Measurements from ENCODE around the gene KLHL22. TPM values are rescaled to one million over a fixed set of nuclear protein-coding genes. Genes with fewer than 3 reads are reported as not detected.

Gene KLHL22
- total and polyA plus RNA-seq, 2 donors (not counting 3 experiments of a cell fraction or from before 2014, with no cell fraction given), result 24.2 to 33.6 TPM

DNA sequence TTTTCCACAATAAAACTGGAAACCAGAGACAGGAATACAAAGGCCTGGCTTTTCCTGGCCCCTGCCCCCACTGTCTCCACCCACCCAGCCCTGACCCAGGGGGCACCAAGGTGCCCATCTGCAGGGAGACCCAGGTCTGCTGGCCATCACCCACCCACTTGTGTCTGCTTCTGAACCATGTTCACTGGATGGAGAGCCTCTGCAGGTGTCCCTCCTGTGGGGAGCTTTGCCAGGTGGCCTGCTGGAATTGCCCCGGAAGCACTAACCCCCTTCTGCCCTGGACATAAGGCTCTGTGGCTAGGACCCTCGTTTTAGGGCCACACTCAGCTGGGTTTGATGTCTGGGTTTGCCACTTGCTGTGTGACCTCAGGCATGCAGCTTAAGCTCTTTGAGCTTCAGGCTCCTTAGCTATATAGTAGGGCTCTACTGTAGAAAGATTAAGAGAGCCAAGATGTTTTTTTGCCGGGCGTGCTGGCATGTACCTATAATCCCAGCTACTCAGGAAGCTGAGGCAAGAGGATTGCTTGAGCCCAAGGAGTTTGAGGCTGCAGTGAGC, 61.8 kb downstream of the KLHL22 start:
- Histone ChIP-seq H3K4me1 (ENCODE audit: control insufficient read depth, extremely low read depth, insufficient read depth, low read length) (peaks cover 14% of the 10 kb centered on the region), H3K27ac (ENCODE audit: insufficient read depth, low read depth, low read length) (no peak overlapping the region), H3K4me3 (replicated peaks in 1 of 3; ENCODE audit: insufficient read depth in 1 of 3, low read depth in 1 of 3, low read length in 3 of 3) (no peak overlapping the region), H3K9me3 (replicated peaks; ENCODE audit: control insufficient read depth, insufficient read depth, low read length) (no peaks in the 10 kb centered on the region), H3K4me2 (ENCODE audit: insufficient read depth, low read length) (no peak overlapping the region), H2AFZ (ENCODE audit: low read depth, low read length) (no peak overlapping the region), H3K79me2 (ENCODE audit: control insufficient read depth, insufficient read depth, low read length) (peaks cover 14% of the 10 kb centered on the region), H3K9ac (replicated peaks; ENCODE audit: extremely low read depth, insufficient read depth, low read length) (no peak overlapping the region), H4K20me1 (replicated peaks; ENCODE audit: control insufficient read depth, extremely low read depth, insufficient read depth, low read length) (peaks cover 2% of the 10 kb centered on the region), H3K36me3 (ENCODE audit: control insufficient read depth in 2 of 2, extremely low read depth in 1 of 2, insufficient read depth in 2 of 2, low read length in 2 of 2) (peaks cover 2 to 3% of the 10 kb centered on the region in 2 experiments), H3K9me1 (replicated peaks; ENCODE audit: control insufficient read depth, extremely low read depth, insufficient read depth, low read length) (no peaks in the 10 kb centered on the region), H3K27me3 (ENCODE audit: control insufficient read depth in 2 of 2, insufficient read depth in 2 of 2, low read length in 2 of 2) (no peaks in the 10 kb centered on the region)
- POLR2A ChIA-PET, result no interaction called here
- DNase-seq (ENCODE audit: low read depth, low spot score) (no peak), FAIRE-seq (no peak)
- no TSS peak for BruUV-seq (replicated peaks)
- CTCF ChIA-PET, result interaction anchor here (1.3 to 4.8 kb wide), 3 partner anchors 15 to 23 kb away, joined by 3 to 36 read pairs (median 15); no protein-coding TSS in a partner anchor
- dilution Hi-C loops (cut with MboI; ENCODE audit: extremely low pct_ligation_motif_present, low sequenced_read_pairs), result no loop called here
- TF ChIP-seq JUN (IDR thresholded peaks at IDR 0.05; ENCODE audit: borderline replicate concordance, insufficient read depth, insufficient read length, low read depth) (no peak), POLR2AphosphoS5 (IDR thresholded peaks at IDR 0.05; ENCODE audit: insufficient read depth, low read depth, low read length) (no peak), FOS (IDR thresholded peaks at IDR 0.05; ENCODE audit: borderline replicate concordance, insufficient read depth, low read length) (no peak), GATA2 (IDR thresholded peaks at IDR 0.05; ENCODE audit: insufficient read depth, insufficient read length, low read depth, low read length) (no peak)
- intact Hi-C loops (cut with micrococcal nuclease), result no loop called here

DNA sequence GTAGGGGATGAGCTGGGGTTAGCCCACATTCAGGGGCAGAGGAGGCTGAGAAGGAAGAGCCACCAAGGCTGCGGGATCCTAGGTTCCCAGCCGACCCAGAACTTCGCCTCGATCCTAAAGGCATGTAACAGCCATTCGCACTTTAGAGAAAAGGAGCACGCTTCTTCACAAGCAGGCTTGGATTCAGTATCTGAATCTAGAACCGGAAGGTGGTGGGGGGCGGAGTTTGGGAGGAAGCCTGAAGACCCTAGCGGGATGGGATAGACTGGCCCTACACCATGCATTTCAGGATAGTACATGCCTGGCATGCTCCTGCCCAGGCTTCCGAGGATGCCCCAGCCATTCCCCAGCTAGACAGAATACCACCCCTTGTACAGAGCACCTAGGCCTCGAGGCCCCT, 62.4 kb downstream of the KLHL22 start:
- no peaks in the 10 kb centered on the region for H3K27me3 ChIP-seq (ENCODE audit: control insufficient read depth in 2 of 2, insufficient read depth in 2 of 2, low read length in 2 of 2)
- peaks cover 14% of the 10 kb centered on the region for H3K4me1 ChIP-seq (ENCODE audit: control insufficient read depth, extremely low read depth, insufficient read depth, low read length)
- intact Hi-C loops (cut with micrococcal nuclease) (no loop called here), dilution Hi-C loops (cut with MboI; ENCODE audit: extremely low pct_ligation_motif_present, low sequenced_read_pairs) (no loop called here)
- no peaks in the 10 kb centered on the region for H3K9me1 ChIP-seq (replicated peaks; ENCODE audit: control insufficient read depth, extremely low read depth, insufficient read depth, low read length)
- no peak for FAIRE-seq
- no peak for TF ChIP-seq EZH2 (IDR thresholded peaks at IDR 0.05; ENCODE audit: borderline replicate concordance, low read depth, low read length, severe bottlenecking)
- TF ChIP-seq POLR2A (IDR thresholded peaks at IDR 0.05; ENCODE audit: low read depth, low read length), result no peak
- TF ChIP-seq, protein P1, sequence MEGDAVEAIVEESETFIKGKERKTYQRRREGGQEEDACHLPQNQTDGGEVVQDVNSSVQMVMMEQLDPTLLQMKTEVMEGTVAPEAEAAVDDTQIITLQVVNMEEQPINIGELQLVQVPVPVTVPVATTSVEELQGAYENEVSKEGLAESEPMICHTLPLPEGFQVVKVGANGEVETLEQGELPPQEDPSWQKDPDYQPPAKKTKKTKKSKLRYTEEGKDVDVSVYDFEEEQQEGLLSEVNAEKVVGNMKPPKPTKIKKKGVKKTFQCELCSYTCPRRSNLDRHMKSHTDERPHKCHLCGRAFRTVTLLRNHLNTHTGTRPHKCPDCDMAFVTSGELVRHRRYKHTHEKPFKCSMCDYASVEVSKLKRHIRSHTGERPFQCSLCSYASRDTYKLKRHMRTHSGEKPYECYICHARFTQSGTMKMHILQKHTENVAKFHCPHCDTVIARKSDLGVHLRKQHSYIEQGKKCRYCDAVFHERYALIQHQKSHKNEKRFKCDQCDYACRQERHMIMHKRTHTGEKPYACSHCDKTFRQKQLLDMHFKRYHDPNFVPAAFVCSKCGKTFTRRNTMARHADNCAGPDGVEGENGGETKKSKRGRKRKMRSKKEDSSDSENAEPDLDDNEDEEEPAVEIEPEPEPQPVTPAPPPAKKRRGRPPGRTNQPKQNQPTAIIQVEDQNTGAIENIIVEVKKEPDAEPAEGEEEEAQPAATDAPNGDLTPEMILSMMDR (IDR thresholded peaks at IDR 0.05; ENCODE audit: extremely low read depth in 1 of 2, insufficient read depth in 1 of 2, low read depth in 1 of 2, low read length in 2 of 2), result no peak
- TF ChIP-seq FOS (IDR thresholded peaks at IDR 0.05; ENCODE audit: borderline replicate concordance, insufficient read depth, low read length), result no peak
- no peak for TF ChIP-seq GATA2 (IDR thresholded peaks at IDR 0.05; ENCODE audit: insufficient read depth, insufficient read length, low read depth, low read length)
- no peak for TF ChIP-seq MYC (IDR thresholded peaks at IDR 0.05; ENCODE audit: low read depth, low read length)
- TF ChIP-seq, protein P2, sequence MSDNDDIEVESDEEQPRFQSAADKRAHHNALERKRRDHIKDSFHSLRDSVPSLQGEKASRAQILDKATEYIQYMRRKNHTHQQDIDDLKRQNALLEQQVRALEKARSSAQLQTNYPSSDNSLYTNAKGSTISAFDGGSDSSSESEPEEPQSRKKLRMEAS (IDR thresholded peaks at IDR 0.05; ENCODE audit: insufficient read depth, insufficient read length), result no peak
- TF ChIP-seq POLR2AphosphoS5 (IDR thresholded peaks at IDR 0.05; ENCODE audit: insufficient read depth, low read depth, low read length), result no peak
- no peak for TF ChIP-seq JUN (IDR thresholded peaks at IDR 0.05; ENCODE audit: borderline replicate concordance, insufficient read depth, insufficient read length, low read depth)
- peaks cover 14% of the 10 kb centered on the region for H3K79me2 ChIP-seq (ENCODE audit: control insufficient read depth, insufficient read depth, low read length)
- no peak overlapping the region for H3K9ac ChIP-seq (replicated peaks; ENCODE audit: extremely low read depth, insufficient read depth, low read length)
- no peak overlapping the region for H2AFZ ChIP-seq (ENCODE audit: low read depth, low read length)
- H3K27ac ChIP-seq (ENCODE audit: insufficient read depth, low read depth, low read length), result no peak overlapping the region
- BruUV-seq (replicated peaks), result no TSS peak
- DNase-seq (ENCODE audit: low read depth, low spot score), result no peak
- CTCF ChIA-PET, result interaction anchor here (0.9 to 4.8 kb wide), 3 partner anchors 15 to 23 kb away, joined by 3 to 36 read pairs (median 15); no protein-coding TSS in a partner anchor
- peaks cover 4 to 6% of the 10 kb centered on the region in 2 experiments for H3K36me3 ChIP-seq (ENCODE audit: control insufficient read depth in 2 of 2, extremely low read depth in 1 of 2, insufficient read depth in 2 of 2, low read length in 2 of 2)
- POLR2A ChIA-PET, result interaction anchor here (0.6 kb wide), 1 partner anchor 15 kb away, joined by 8 read pairs; no protein-coding TSS in a partner anchor
- H3K4me2 ChIP-seq (ENCODE audit: insufficient read depth, low read length), result no peak overlapping the region
- no peaks in the 10 kb centered on the region for H3K9me3 ChIP-seq (replicated peaks; ENCODE audit: control insufficient read depth, insufficient read depth, low read length)
- peaks cover 2% of the 10 kb centered on the region for H4K20me1 ChIP-seq (replicated peaks; ENCODE audit: control insufficient read depth, extremely low read depth, insufficient read depth, low read length)
- H3K4me3 ChIP-seq (replicated peaks in 1 of 3; ENCODE audit: insufficient read depth in 1 of 3, low read depth in 1 of 3, low read length in 3 of 3), result no peak overlapping the region

Data from endothelial cell of umbilical vein (primary cell).